WTC11 (cell line): ENCODE measurements around the gene ALKBH2.

Experiments used
- ESRRA ChIP-seq: sonication (generic); formaldehyde crosslinking; IDR thresholded peaks from 2 replicates; pipeline ENCODE4 v1.8.1; 2022; ENCODE audit warnings: mild to moderate bottlenecking, missing genetic modification reagents, borderline replicate concordance
- FOXJ3 ChIP-seq: sonication (generic); formaldehyde crosslinking; IDR thresholded peaks from 2 replicates; pipeline ENCODE4 v1.9.0; 2021; ENCODE audit warnings: missing genetic modification reagents, mild to moderate bottlenecking, borderline replicate concordance
- TCF7 ChIP-seq: sonication (generic); formaldehyde crosslinking; IDR thresholded peaks from 2 replicates; pipeline ENCODE4 v1.8.0; 2022; ENCODE audit warnings: mild to moderate bottlenecking, low read depth, missing genetic modification reagents, moderate library complexity
- ZNF263 ChIP-seq: sonication (generic); formaldehyde crosslinking; IDR thresholded peaks from 2 replicates; pipeline ENCODE4 v1.8.1; 2022; ENCODE audit warnings: low read depth, mild to moderate bottlenecking, moderate library complexity, missing genetic modification reagents
- ZNF423 ChIP-seq: fragments of 250-450 bp; sonication (Bioruptor Pico); IDR thresholded peaks from 2 replicates; pipeline ENCODE4 v2.1.2; 2022; ENCODE audit warnings: mild to moderate bottlenecking, moderate library complexity
- TF ChIP-seq, protein P1 (sequence below): fragments of 200-600 bp; IDR thresholded peaks from 2 replicates; pipeline ENCODE4 v1.8.0; 2022; ENCODE audit warnings: antibody characterized with exemption
- TF ChIP-seq, protein P2 (sequence below): fragments of 250-450 bp; sonication (Bioruptor Pico); IDR thresholded peaks from 2 replicates; pipeline ENCODE4 v1.9.0; 2021; ENCODE audit warnings: moderate library complexity, mild to moderate bottlenecking, inconsistent platforms, borderline replicate concordance

DNA sequence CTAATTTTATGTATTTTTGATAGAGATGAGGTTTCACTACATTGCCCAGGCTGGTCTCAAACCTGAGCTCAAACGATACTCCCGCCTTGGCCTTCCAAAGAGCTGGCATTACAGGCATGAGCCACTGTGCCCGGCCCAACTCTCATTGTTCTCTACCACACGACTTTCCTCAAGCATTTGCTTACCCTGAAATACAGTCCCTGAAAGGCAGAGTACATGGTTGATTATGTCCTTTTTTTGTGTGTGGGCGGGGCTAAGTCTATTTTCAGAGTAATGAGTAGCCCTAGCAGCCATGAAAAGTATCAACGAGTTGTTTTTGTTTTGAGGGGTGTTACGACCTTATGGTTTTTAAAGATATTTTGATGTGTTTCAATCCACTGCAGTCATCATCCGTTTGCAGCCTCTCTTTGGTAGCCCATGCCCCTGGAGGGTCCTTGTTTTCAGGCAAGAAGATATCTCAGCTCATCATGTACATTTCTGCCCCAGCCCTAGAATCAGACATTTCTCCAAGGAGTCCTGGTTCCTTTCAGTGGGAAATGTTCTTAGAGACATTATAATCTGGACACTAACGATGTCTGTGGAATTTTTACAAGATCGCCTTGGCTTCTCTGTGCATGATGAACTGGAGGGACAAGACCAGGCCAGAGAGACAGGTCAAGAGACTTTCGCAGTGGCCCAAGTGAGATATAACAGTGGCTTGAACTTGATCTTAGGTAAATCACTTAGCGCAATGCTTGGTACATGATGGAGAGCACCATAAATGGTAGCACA lies 31.8 kb upstream of the ALKBH2 start:
- TF ChIP-seq, protein P1, sequence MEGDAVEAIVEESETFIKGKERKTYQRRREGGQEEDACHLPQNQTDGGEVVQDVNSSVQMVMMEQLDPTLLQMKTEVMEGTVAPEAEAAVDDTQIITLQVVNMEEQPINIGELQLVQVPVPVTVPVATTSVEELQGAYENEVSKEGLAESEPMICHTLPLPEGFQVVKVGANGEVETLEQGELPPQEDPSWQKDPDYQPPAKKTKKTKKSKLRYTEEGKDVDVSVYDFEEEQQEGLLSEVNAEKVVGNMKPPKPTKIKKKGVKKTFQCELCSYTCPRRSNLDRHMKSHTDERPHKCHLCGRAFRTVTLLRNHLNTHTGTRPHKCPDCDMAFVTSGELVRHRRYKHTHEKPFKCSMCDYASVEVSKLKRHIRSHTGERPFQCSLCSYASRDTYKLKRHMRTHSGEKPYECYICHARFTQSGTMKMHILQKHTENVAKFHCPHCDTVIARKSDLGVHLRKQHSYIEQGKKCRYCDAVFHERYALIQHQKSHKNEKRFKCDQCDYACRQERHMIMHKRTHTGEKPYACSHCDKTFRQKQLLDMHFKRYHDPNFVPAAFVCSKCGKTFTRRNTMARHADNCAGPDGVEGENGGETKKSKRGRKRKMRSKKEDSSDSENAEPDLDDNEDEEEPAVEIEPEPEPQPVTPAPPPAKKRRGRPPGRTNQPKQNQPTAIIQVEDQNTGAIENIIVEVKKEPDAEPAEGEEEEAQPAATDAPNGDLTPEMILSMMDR = no peak
- TF ChIP-seq ZNF423 (no peak), TCF7 (CRISPR knock-in tag) (no peak), ESRRA (no peak), ZNF263 (no peak), FOXJ3 (no peak)
- TF ChIP-seq, protein P2, sequence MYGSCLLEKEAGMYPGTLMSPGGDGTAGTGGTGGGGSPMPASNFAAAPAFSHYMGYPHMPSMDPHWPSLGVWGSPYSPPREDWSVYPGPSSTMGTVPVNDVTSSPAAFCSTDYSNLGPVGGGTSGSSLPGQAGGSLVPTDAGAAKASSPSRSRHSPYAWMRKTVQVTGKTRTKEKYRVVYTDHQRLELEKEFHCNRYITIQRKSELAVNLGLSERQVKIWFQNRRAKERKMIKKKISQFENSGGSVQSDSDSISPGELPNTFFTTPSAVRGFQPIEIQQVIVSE (CRISPR knock-in tag) = no peak
